Cardiac fibroblast (primary cell): ENCODE measurements around the gene TFPT.
A peak's percentile ranks its signal among the peaks of the same experiment; 100 is the strongest.

Experiments
- DNase-seq, 2 donors: peaks; one replicate each; pipeline versions ENCODE4 v3.0.0 to v3.0.0-alpha.2; 2010; ENCODE audit warnings: low read depth in 2 of 2
- H3K4me3 ChIP-seq, 2 donors: replicated peaks in 1 of 2; 1 replicate in 1 of 2; 2 replicates in 1 of 2; pipeline ENCODE4 v1.5.1; 2011; ENCODE audit warnings: low read depth in 2 of 2, low read length in 2 of 2, mild to moderate bottlenecking in 2 of 2, moderate library complexity in 1 of 2
- CTCF ChIP-seq: IDR thresholded peaks from one replicate; pipeline ENCODE4 v1.5.1; 2011; ENCODE audit warnings: low read depth, mild to moderate bottlenecking, low read length, inconsistent platforms

TFPT gene

GRCh38 chr19:54154603-54155345 is 39.3 kb upstream of the TFPT start:
- peak in 1 of 2 donors; percentile 84 for DNase-seq
- H3K4me3 ChIP-seq: no peak overlapping the region
- TF ChIP-seq CTCF: no peak

GRCh38 chr19:54153731-54154326 is 38.4 kb upstream of the TFPT start:
- no peak for TF ChIP-seq CTCF
- H3K4me3 ChIP-seq: no peak overlapping the region
- no peak for DNase-seq

- H3K4me3 ChIP-seq: no peak overlapping the region
- no peak for TF ChIP-seq CTCF
- DNase-seq: peak in 1 of 2 donors; percentile 41
Observed at GRCh38 chr19:54152878-54153524, 37.5 kb upstream of the TFPT start.

- TF ChIP-seq CTCF: no peak
- DNase-seq: no peak
- H3K4me3 ChIP-seq: no peak overlapping the region
Observed at GRCh38 chr19:54152267-54152666, 36.8 kb upstream of the TFPT start.

- TF ChIP-seq CTCF: no peak
- no peak overlapping the region for H3K4me3 ChIP-seq
- DNase-seq: no peak
Observed at GRCh38 chr19:54151362-54152035, 36.0 kb upstream of the TFPT start.

- DNase-seq: no peak
- no peak for TF ChIP-seq CTCF
Observed at GRCh38 chr19:54149021-54149812, 33.8 kb upstream of the TFPT start.

More at GRCh38 chr19:54149021-54149812, 33.8 kb upstream of the TFPT start:
- no peak overlapping the region for H3K4me3 ChIP-seq
